ENCODE data around the gene PODN. TPM values are rescaled to one million over a fixed set of nuclear protein-coding genes. Genes with fewer than 3 reads are reported as not detected.

Gene PODN
- total RNA-seq, 2 experiments from 2014 or later = not detected

- H3K36me3 Mint-ChIP-seq = peaks cover 2% of the 10 kb centered on the region
- no peak overlapping the region for H3K27ac Mint-ChIP-seq
- H3K27me3 Mint-ChIP-seq = no peaks in the 10 kb centered on the region
- no peak overlapping the region for H3K4me3 Mint-ChIP-seq
- H3K4me1 Mint-ChIP-seq = no peaks in the 10 kb centered on the region
- no peak for DNase-seq
- H3K9me3 Mint-ChIP-seq = peaks cover 7% of the 10 kb centered on the region
These were observed 72.1 kb downstream of the PODN start for GRCh38 chr1:53134042-53134485.

Other genes starting within 250 kb of the PODN start
- gene ZYG11A, start 219.5 kb upstream of the PODN start, total RNA-seq = under 1 TPM; 0.19 to 0.20 TPM
- 10 to 100 TPM; 28.5 to 29.1 TPM for gene ECHDC2, start 140.5 kb upstream of the PODN start, total RNA-seq
- 10 to 100 TPM; 63.9 to 66.2 TPM for gene SCP2, start 134.9 kb upstream of the PODN start, total RNA-seq
- not detected for gene SLC1A7, start 80.4 kb downstream of the PODN start, total RNA-seq
- 10 to 100 TPM; 21.6 to 24.6 TPM for gene CPT2, start 134.6 kb downstream of the PODN start, total RNA-seq
- gene CZIB, start 158.4 kb downstream of the PODN start, total RNA-seq = 10 to 100 TPM; 43.4 to 44.8 TPM
- 100 to 1,000 TPM; 114 to 118 TPM for gene MAGOH, start 176.3 kb downstream of the PODN start, total RNA-seq